GM10847 (cell line): ENCODE measurements around the gene CACNG5.

ENCODE experiments used
- POLR2A ChIP-seq: IDR thresholded peaks from 2 replicates; pipeline ENCODE4 v1.6.1; 2011; ENCODE audit not compliant: insufficient read length; ENCODE audit errors: extremely low read depth

The CACNG5 gene

DNA sequence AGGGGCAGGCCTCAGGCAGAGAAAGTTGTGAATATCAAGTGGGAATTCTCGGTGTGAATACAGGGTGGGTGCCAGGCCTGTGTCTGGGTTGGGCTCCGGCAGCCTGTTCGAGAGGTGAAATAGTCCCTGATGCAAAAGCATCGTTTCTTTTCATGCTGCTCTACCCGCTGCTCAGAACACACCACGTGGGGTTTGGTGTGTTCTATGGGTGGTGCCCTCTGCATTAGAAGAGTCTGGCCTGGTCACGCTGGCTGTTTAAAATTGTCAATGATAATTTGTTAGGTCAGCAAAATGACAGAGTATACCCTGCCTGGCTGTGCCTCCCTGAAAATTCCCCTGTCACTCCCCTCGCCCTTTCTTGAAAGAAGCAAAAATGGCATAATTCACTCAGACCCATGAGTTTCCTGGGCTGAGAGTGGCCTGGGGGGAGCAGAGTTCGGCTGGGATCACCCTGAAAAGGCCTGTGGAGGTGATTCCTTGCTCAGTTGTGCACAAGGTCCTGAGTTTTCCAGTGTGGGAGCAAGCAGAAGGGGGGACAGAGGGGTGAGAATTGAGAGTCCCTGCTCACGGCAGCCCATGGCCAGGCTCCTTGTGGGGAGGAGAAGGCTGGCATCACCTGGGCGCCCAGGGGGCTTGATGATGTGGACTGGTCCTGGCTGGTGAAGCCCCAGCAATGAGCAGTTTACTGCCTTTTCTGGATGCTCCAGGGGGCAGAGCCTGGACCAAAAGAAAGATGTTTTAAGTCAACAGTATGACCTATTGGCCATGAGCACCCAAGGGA lies 3.2 kb downstream of the CACNG5 start:
- TF ChIP-seq POLR2A, result no peak

GRCh38 chr17:66839616-66840015 lies 4.7 kb downstream of the CACNG5 start:
- TF ChIP-seq POLR2A, result no peak

- no peak for TF ChIP-seq POLR2A
These were observed 5.1 kb downstream of the CACNG5 start for GRCh38 chr17:66840061-66840460.

- TF ChIP-seq POLR2A, result no peak
These were observed 6.4 kb downstream of the CACNG5 start for GRCh38 chr17:66841328-66841727.

- no peak for TF ChIP-seq POLR2A
These were observed 6.8 kb downstream of the CACNG5 start for GRCh38 chr17:66841744-66842143.

DNA sequence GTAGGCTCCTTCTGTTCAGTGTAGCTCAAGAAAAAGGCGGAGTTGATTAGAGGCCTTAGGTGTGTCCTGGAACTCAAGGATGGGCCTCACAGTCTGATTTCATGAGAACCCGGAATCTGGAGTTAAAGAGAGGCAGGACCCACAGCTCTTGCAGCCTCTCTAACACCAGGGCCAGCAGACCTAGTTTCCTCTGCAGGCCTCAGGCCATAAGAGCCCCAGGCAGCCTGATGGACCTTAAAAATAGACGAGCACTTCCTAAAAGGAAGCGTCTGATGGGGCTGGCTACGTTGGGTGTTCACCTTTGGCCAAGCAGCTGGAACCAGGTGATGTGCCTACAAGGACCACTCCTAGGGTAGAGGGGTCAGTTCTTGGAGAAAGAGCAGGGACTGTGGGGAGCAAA lies 7.6 kb downstream of the CACNG5 start:
- TF ChIP-seq POLR2A, result no peak

DNA sequence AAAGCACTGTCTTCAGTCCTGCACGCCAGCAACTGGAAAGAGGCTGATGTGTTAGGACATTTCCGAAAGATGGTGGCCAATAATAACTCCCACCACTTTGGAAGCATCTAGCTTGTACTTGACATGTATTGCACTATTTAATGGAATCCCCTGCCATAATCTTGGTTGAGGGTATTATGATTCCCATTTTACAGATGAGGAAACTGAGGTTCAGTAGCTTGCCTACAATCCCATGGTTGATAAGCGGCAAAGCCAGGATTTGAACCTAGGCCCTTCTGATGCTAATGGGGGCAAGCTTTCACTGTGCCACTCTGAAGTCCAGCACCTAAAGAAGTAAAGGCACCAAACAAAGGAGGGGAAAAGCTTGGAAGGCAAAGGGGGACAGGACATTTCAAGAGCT lies 8.0 kb downstream of the CACNG5 start:
- TF ChIP-seq POLR2A, result no peak

DNA sequence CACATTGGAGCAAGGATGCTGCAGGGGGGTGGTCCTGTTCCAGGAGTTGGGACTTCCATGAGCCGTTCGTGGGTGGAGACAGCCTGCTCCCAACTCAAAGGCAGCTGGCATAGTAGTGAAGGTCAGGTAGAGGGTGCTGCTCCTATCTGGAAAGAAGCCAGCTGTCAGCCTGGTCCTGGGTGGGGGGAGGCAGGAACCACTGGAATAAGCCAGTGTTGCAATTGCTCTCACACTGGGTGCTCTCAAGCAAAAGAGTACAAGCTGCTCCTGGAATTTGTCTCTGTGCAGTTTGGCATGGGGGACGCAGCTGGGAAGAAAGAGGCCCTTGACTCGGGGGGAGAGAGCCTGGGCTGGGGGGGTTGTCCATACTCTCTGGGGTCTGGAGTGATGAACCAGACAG lies 8.7 kb downstream of the CACNG5 start:
- TF ChIP-seq POLR2A, result no peak

- no peak for TF ChIP-seq POLR2A
These were observed 12.8 kb downstream of the CACNG5 start for GRCh38 chr17:66847704-66848103.

GRCh38 chr17:66848496-66848895 lies 13.6 kb downstream of the CACNG5 start:
- no peak for TF ChIP-seq POLR2A

- TF ChIP-seq POLR2A, result no peak
These were observed 14.2 kb downstream of the CACNG5 start for GRCh38 chr17:66849032-66849655.

GRCh38 chr17:66849851-66850580 lies 15.1 kb downstream of the CACNG5 start:
- no peak for TF ChIP-seq POLR2A

DNA sequence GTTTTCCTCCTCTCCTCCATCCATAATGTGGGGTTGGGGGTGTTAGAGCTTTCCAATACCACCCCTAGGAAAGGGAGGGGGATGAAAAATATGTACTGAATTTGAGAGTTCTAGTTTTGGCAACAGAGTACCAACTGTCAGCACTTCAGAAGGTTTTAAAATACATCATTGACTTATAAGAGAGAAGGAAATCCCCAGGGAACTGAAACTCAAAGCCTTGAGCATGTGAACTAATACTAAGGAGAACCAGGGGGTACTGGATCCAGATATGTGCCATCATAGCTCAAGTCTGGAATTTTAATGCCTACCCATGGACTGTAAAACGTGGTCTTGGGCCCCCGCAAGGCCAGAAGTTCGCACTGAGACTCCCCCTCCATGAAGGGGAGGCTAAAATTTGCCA lies 15.8 kb downstream of the CACNG5 start:
- TF ChIP-seq POLR2A, result no peak

DNA sequence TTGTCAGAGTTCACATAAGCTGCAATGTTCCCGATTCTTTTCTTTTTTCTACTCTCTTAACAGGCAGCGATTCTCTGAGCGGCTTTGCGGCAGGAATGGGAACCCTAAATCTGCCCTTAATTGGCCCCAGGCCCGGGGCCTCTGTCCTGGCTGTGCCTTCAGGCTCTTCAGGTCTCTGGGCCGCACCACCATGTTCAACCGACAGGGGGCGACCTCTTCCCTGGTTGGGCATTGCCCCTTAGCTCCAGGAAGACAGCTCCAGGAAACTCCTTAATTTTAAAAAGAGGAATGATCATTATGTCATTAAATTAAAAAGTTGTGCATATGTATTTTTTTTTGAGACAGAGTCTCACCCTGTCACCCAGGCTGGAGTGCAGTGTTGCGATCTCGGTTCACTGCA lies 20.3 kb downstream of the CACNG5 start:
- no peak for TF ChIP-seq POLR2A

DNA sequence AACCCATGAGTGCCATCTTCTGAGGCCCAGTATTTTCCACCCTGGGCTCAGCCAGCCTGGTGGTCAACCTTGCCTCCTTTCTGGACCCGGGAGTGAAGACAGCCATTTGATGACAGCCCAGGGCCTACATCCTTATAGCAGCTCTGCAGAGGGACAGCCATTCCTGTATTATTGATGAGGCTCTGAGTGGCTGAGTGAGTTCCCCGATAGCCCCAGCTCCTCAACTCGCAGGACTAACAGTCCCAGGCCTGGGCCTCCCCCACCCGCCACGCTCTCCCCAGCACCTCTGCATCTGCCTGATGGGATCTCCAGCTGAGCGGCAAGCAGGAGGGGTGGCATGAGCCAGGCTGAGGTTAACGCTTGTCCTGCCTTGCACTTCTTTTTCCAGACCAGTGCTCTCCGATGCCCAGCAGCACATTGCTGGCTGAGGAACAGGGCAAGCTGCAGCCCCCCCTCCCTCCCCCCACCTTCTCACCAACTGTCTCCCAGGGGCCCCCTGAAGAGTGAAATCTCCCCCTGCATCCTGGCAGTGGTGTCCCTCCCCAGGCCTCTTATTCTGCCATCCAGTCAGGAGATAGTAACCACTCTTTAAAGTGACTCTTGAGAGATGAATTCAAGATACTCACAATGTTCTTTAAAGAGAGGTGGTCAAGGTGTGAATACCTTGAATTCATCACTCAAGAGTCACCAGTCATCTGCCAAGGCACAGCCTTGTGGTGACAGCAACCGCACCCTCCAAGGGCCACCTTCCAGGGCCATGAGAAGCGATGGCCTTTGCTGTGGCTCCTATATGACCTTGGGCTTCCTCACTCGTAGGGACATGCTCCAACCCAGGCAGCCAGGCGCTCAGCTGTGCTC lies 23.5 kb downstream of the CACNG5 start:
- TF ChIP-seq POLR2A, result no peak

DNA sequence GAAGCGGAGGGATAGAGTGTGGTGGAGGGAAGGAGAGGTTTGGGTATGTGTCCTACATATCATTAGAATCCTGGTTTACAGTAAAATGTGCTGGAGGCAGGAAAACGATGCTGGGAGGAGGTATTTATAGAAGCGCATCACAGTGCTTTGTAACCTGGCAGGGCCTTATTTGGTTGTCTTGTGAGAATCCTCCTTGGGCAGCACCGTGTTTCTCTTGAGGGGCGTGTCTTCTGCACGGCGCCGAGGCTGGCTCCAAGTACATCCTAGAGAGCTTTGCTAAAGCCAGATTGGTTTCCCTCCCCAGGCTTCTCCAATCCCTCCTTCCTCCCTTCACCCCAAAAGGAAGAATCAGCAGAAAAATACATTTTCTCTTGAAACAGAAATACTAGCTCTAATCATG lies 24.4 kb downstream of the CACNG5 start:
- TF ChIP-seq POLR2A, result no peak

- no peak for TF ChIP-seq POLR2A
These were observed 25.3 kb downstream of the CACNG5 start for GRCh38 chr17:66860204-66860603.
